Activated T-helper 1 cell treated with anti-CD3 and anti-CD28 coated beads, Interleukin-12 subunit alpha, Interleukin-12 subunit beta, Interleukin-2, Interleukin-4 antibody, amounts not matched to agents 30 ng/mL and 10 ng/mL and 1 ng/mL, durations not matched to agents 14 hours and 24 hours and 36 hours (primary cell): ENCODE results near the gene SPRYD4. TPM values are rescaled to one million over a fixed set of nuclear protein-coding genes. Genes with fewer than 3 reads are reported as not detected.

Experiments
- DNase-seq: peaks from one replicate; pipeline ENCODE4 v3.0.0; 2021; ENCODE audit warnings: low spot score
- H3K27ac Mint-ChIP-seq: one replicate; pipeline ENCODE4 v1.8.0; 2021; ENCODE audit warnings: mild to moderate bottlenecking, mixed read lengths
- H3K27me3 Mint-ChIP-seq: one replicate; pipeline ENCODE4 v1.8.0; 2022; ENCODE audit warnings: mild to moderate bottlenecking, moderate library complexity, mixed read lengths; ENCODE audit not compliant: insufficient read depth
- H3K36me3 Mint-ChIP-seq: one replicate; pipeline ENCODE4 v1.8.0; 2021; ENCODE audit warnings: low read depth, mixed read lengths
- H3K4me1 Mint-ChIP-seq: one replicate; pipeline ENCODE4 v1.8.0; 2021; ENCODE audit warnings: low read depth, mixed read lengths
- H3K4me3 Mint-ChIP-seq: one replicate; pipeline ENCODE4 v1.8.0; 2021; ENCODE audit warnings: mild to moderate bottlenecking, moderate library complexity, mixed read lengths
- H3K9me3 Mint-ChIP-seq: one replicate; pipeline ENCODE4 v1.8.0; 2021; ENCODE audit warnings: mixed read lengths
- intact Hi-C: fragments of 100-400 bp; cut with micrococcal nuclease; formaldehyde crosslinking; loops from one replicate; pipeline ENCODE4 v1.15.1; 2024
- total RNA-seq: library from RNA; stranded (reverse); gene quantifications from 2 replicates; pipeline ENCODE4 v1.2.3, GENCODE V29; 2022

SPRYD4 gene
- total RNA-seq, 1 donor from 2014 or later, result 5.0 TPM

- H3K27ac Mint-ChIP-seq, result no peak overlapping the region
- no peak for DNase-seq
- intact Hi-C loops, result no loop called here
- H3K36me3 Mint-ChIP-seq, result peaks cover 7% of the 10 kb centered on the region
- no peaks in the 10 kb centered on the region for H3K27me3 Mint-ChIP-seq
- no peak overlapping the region for H3K4me3 Mint-ChIP-seq
- H3K9me3 Mint-ChIP-seq, result no peaks in the 10 kb centered on the region
- H3K4me1 Mint-ChIP-seq, result peaks cover 20% of the 10 kb centered on the region
Measured at GRCh38 chr12:56451147-56451546, 17.2 kb upstream of the SPRYD4 start.

- Mint-ChIP-seq H3K36me3 (no peaks in the 10 kb centered on the region), H3K4me1 (peaks cover 6% of the 10 kb centered on the region), H3K27ac (no peak within 1 kb of the TSS), H3K4me3 (no peak within 1 kb of the TSS), H3K27me3 (no peaks in the 10 kb centered on the region), H3K9me3 (no peaks in the 10 kb centered on the region)
- DNase-seq, result no peak
- intact Hi-C loops, result no loop called here
Measured at GRCh38 chr12:56454557-56454956, 13.8 kb upstream of the SPRYD4 start, which contains the start of gene MIP. Gene MIP, minus strand, starts transcription at chr12:56454657. Its CDS starts 44 bp downstream, at chr12:56454613.

- H3K36me3 Mint-ChIP-seq, result no peaks in the 10 kb centered on the region
- no peak overlapping the region for H3K27ac Mint-ChIP-seq
- H3K9me3 Mint-ChIP-seq, result no peaks in the 10 kb centered on the region
Measured at GRCh38 chr12:56457817-56458216, 10.6 kb upstream of the SPRYD4 start.

GRCh38 chr12:56461235-56462159, 6.9 kb upstream of the SPRYD4 start:
- intact Hi-C loops, result no loop called here
- no peaks in the 10 kb centered on the region for H3K9me3 Mint-ChIP-seq
- no peak for DNase-seq
- H3K4me1 Mint-ChIP-seq, result no peaks in the 10 kb centered on the region
- no peaks in the 10 kb centered on the region for H3K27me3 Mint-ChIP-seq
- no peak overlapping the region for H3K27ac Mint-ChIP-seq
- no peaks in the 10 kb centered on the region for H3K36me3 Mint-ChIP-seq
- no peak overlapping the region for H3K4me3 Mint-ChIP-seq

More at GRCh38 chr12:56457817-56458216, 10.6 kb upstream of the SPRYD4 start:
- Mint-ChIP-seq H3K4me1 (no peaks in the 10 kb centered on the region), H3K4me3 (no peak overlapping the region), H3K27me3 (no peaks in the 10 kb centered on the region)
- intact Hi-C loops, result no loop called here
- DNase-seq, result no peak

GRCh38 chr12:56462565-56462964, 5.8 kb upstream of the SPRYD4 start:
- Mint-ChIP-seq H3K27me3 (no peaks in the 10 kb centered on the region), H3K9me3 (no peaks in the 10 kb centered on the region), H3K4me3 (no peak overlapping the region), H3K36me3 (no peaks in the 10 kb centered on the region), H3K27ac (no peak overlapping the region), H3K4me1 (no peaks in the 10 kb centered on the region)
- DNase-seq, result no peak
- intact Hi-C loops, result no loop called here

GRCh38 chr12:56469007-56469930, 891 bp downstream of the SPRYD4 start:
- Mint-ChIP-seq H3K27ac (peak overlapping the region; percentile 98), H3K27me3 (no peaks in the 10 kb centered on the region), H3K36me3 (peaks cover 14% of the 10 kb centered on the region), H3K9me3 (no peaks in the 10 kb centered on the region), H3K4me3 (peak overlapping the region; percentile 99), H3K4me1 (peaks cover 19% of the 10 kb centered on the region)
- intact Hi-C loops, result loop anchor here (2.0 kb wide), 3 partner anchors 20 to 342 kb away; partner anchors contain the start of genes ANKRD52 and GLS2
- no peak for DNase-seq

- Mint-ChIP-seq H3K27ac (no peak overlapping the region), H3K27me3 (no peaks in the 10 kb centered on the region), H3K4me3 (no peak overlapping the region), H3K36me3 (peaks cover 17% of the 10 kb centered on the region), H3K4me1 (peaks cover 8% of the 10 kb centered on the region), H3K9me3 (no peaks in the 10 kb centered on the region)
- DNase-seq, result no peak
- intact Hi-C loops, result no loop called here
Measured at GRCh38 chr12:56474389-56474788, 6.0 kb downstream of the SPRYD4 start.

GRCh38 chr12:56476143-56476542, 7.8 kb downstream of the SPRYD4 start:
- Mint-ChIP-seq H3K4me3 (no peak overlapping the region), H3K4me1 (peaks cover 9% of the 10 kb centered on the region), H3K36me3 (peaks cover 11% of the 10 kb centered on the region), H3K9me3 (no peaks in the 10 kb centered on the region), H3K27ac (no peak overlapping the region), H3K27me3 (no peaks in the 10 kb centered on the region)
- DNase-seq, result no peak
- intact Hi-C loops, result no loop called here

- Mint-ChIP-seq H3K4me3 (no peak overlapping the region), H3K4me1 (peaks cover 9% of the 10 kb centered on the region), H3K27me3 (no peaks in the 10 kb centered on the region), H3K36me3 (peaks cover 8% of the 10 kb centered on the region), H3K27ac (no peak overlapping the region), H3K9me3 (no peaks in the 10 kb centered on the region)
- no peak for DNase-seq
- intact Hi-C loops, result no loop called here
Measured at GRCh38 chr12:56476972-56477432, 8.6 kb downstream of the SPRYD4 start.

- no peak overlapping the region for H3K4me3 Mint-ChIP-seq
Measured at GRCh38 chr12:56477521-56478225, 9.3 kb downstream of the SPRYD4 start.

GRCh38 chr12:56479625-56480024, 11.2 kb downstream of the SPRYD4 start:
- Mint-ChIP-seq H3K4me1 (peaks cover 9% of the 10 kb centered on the region), H3K27ac (no peak overlapping the region), H3K9me3 (no peaks in the 10 kb centered on the region), H3K27me3 (no peaks in the 10 kb centered on the region), H3K4me3 (no peak overlapping the region), H3K36me3 (peaks cover 3% of the 10 kb centered on the region)
- no peak for DNase-seq
- intact Hi-C loops, result no loop called here

More at GRCh38 chr12:56477521-56478225, 9.3 kb downstream of the SPRYD4 start:
- H3K9me3 Mint-ChIP-seq, result no peaks in the 10 kb centered on the region
- DNase-seq, result no peak
- no peaks in the 10 kb centered on the region for H3K27me3 Mint-ChIP-seq
- no peak overlapping the region for H3K27ac Mint-ChIP-seq
- intact Hi-C loops, result no loop called here
- H3K4me1 Mint-ChIP-seq, result peaks cover 9% of the 10 kb centered on the region
- H3K36me3 Mint-ChIP-seq, result peaks cover 8% of the 10 kb centered on the region

- no peak overlapping the region for H3K4me3 Mint-ChIP-seq
- no peaks in the 10 kb centered on the region for H3K36me3 Mint-ChIP-seq
- peaks cover 28% of the 10 kb centered on the region for H3K27me3 Mint-ChIP-seq
- no peak overlapping the region for H3K27ac Mint-ChIP-seq
- H3K4me1 Mint-ChIP-seq, result peaks cover 27% of the 10 kb centered on the region
- no peak for DNase-seq
- H3K9me3 Mint-ChIP-seq, result no peaks in the 10 kb centered on the region
- intact Hi-C loops, result no loop called here
Measured at GRCh38 chr12:56484566-56484965, 16.2 kb downstream of the SPRYD4 start.
